Measurements from ENCODE around the gene PCDHA1.

The PCDHA1 gene

GRCh38 chr5:140966293-140967225 lies 180.6 kb downstream of the PCDHA1 start, which contains the start of gene PCDHAC2:
Gene PCDHAC2 (plus strand): TSS chr5:140966476. CDS start chr5:140966767, 291 bp downstream.
- no peak for DNase-seq
- Histone ChIP-seq H3K9me3 (ENCODE audit: insufficient read depth, low read length, severe bottlenecking) (no peaks in the 10 kb centered on the region), H3K27me3 (ENCODE audit: insufficient read depth, low read length, poor library complexity) (no peaks in the 10 kb centered on the region), H3K4me3 (ENCODE audit: low read depth in 1 of 2, low read length in 2 of 2) (no peak within 1 kb of the TSS), H3K4me1 (ENCODE audit: insufficient read depth, low read length) (no peaks in the 10 kb centered on the region), H3K79me2 (ENCODE audit: insufficient read depth, low read length) (no peaks in the 10 kb centered on the region), H3K4me2 (ENCODE audit: insufficient read depth, low read length) (no peak within 1 kb of the TSS), H2AFZ (ENCODE audit: low read depth, low read length) (no peak within 1 kb of the TSS), H3K27ac (ENCODE audit: low read length) (no peak within 1 kb of the TSS), H4K20me1 (ENCODE audit: insufficient read depth, low read length) (no peaks in the 10 kb centered on the region), H3K36me3 (ENCODE audit: insufficient read depth, low read length) (no peaks in the 10 kb centered on the region), H3K9ac (ENCODE audit: low read depth, low read length) (no peak within 1 kb of the TSS)
- ATAC-seq (ENCODE audit: insufficient read depth, low read depth) = no peak
- TF ChIP-seq, protein P1, sequence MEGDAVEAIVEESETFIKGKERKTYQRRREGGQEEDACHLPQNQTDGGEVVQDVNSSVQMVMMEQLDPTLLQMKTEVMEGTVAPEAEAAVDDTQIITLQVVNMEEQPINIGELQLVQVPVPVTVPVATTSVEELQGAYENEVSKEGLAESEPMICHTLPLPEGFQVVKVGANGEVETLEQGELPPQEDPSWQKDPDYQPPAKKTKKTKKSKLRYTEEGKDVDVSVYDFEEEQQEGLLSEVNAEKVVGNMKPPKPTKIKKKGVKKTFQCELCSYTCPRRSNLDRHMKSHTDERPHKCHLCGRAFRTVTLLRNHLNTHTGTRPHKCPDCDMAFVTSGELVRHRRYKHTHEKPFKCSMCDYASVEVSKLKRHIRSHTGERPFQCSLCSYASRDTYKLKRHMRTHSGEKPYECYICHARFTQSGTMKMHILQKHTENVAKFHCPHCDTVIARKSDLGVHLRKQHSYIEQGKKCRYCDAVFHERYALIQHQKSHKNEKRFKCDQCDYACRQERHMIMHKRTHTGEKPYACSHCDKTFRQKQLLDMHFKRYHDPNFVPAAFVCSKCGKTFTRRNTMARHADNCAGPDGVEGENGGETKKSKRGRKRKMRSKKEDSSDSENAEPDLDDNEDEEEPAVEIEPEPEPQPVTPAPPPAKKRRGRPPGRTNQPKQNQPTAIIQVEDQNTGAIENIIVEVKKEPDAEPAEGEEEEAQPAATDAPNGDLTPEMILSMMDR (IDR thresholded peaks at IDR 0.05; ENCODE audit: borderline replicate concordance, extremely low read depth, low read length, poor library complexity, severe bottlenecking) = no peak
- TF ChIP-seq EZH2 (IDR thresholded peaks at IDR 0.05; ENCODE audit: borderline replicate concordance, low read depth, low read length, severe bottlenecking) = no peak

DNA sequence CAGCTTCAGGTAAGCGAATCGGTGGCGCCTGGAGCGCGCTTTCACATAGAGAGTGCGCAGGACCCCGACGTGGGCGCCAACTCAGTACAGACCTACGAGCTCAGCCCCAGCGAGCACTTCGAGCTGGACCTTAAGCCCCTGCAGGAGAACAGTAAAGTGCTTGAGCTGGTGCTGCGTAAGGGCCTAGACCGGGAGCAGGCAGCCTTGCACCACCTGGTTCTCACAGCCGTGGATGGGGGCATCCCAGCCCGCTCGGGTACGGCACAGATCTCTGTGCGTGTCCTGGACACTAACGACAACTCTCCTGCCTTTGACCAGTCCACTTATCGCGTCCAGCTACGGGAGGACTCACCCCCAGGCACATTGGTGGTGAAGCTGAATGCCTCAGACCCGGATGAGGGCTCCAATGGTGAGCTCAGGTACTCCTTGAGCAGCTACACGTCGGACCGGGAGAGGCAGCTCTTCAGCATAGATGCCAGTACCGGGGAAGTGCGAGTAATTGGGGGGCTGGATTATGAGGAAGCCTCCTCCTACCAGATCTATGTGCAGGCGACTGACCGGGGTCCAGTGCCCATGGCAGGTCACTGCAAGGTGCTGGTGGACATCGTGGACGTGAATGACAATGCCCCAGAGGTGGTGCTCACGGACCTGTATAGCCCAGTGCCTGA lies 181.4 kb downstream of the PCDHA1 start:
- H3K27ac ChIP-seq (ENCODE audit: low read length) = no peak overlapping the region
- H3K27me3 ChIP-seq (ENCODE audit: insufficient read depth, low read length, poor library complexity) = no peaks in the 10 kb centered on the region
- H3K4me3 ChIP-seq (ENCODE audit: low read depth in 1 of 2, low read length in 2 of 2) = no peak overlapping the region

GRCh38 chr5:140969880-140970279 lies 183.9 kb downstream of the PCDHA1 start:
- no peak overlapping the region for H3K9ac ChIP-seq (ENCODE audit: low read depth, low read length)
- H3K27me3 ChIP-seq (ENCODE audit: insufficient read depth, low read length, poor library complexity) = no peaks in the 10 kb centered on the region
- no peaks in the 10 kb centered on the region for H3K9me3 ChIP-seq (ENCODE audit: insufficient read depth, low read length, severe bottlenecking)
- TF ChIP-seq EZH2 (IDR thresholded peaks at IDR 0.05; ENCODE audit: borderline replicate concordance, low read depth, low read length, severe bottlenecking) = no peak
- TF ChIP-seq, protein P1 (IDR thresholded peaks at IDR 0.05; ENCODE audit: borderline replicate concordance, extremely low read depth, low read length, poor library complexity, severe bottlenecking) = no peak
- ATAC-seq (ENCODE audit: insufficient read depth, low read depth) = no peak
- DNase-seq = no peak
- H4K20me1 ChIP-seq (ENCODE audit: insufficient read depth, low read length) = no peaks in the 10 kb centered on the region
- H3K4me2 ChIP-seq (ENCODE audit: insufficient read depth, low read length) = no peak overlapping the region
- H3K27ac ChIP-seq (ENCODE audit: low read length) = no peak overlapping the region
- no peaks in the 10 kb centered on the region for H3K79me2 ChIP-seq (ENCODE audit: insufficient read depth, low read length)
- H3K4me3 ChIP-seq (ENCODE audit: low read depth in 1 of 2, low read length in 2 of 2) = no peak overlapping the region
- no peaks in the 10 kb centered on the region for H3K36me3 ChIP-seq (ENCODE audit: insufficient read depth, low read length)
- no peak overlapping the region for H2AFZ ChIP-seq (ENCODE audit: low read depth, low read length)
- H3K4me1 ChIP-seq (ENCODE audit: insufficient read depth, low read length) = no peaks in the 10 kb centered on the region

More for the DNA sequence above, 181.4 kb downstream of the PCDHA1 start:
- no peaks in the 10 kb centered on the region for H3K4me1 ChIP-seq (ENCODE audit: insufficient read depth, low read length)
- no peak for TF ChIP-seq EZH2 (IDR thresholded peaks at IDR 0.05; ENCODE audit: borderline replicate concordance, low read depth, low read length, severe bottlenecking)
- TF ChIP-seq, protein P1 (IDR thresholded peaks at IDR 0.05; ENCODE audit: borderline replicate concordance, extremely low read depth, low read length, poor library complexity, severe bottlenecking) = no peak
- H3K79me2 ChIP-seq (ENCODE audit: insufficient read depth, low read length) = no peaks in the 10 kb centered on the region
- no peaks in the 10 kb centered on the region for H3K9me3 ChIP-seq (ENCODE audit: insufficient read depth, low read length, severe bottlenecking)
- H3K36me3 ChIP-seq (ENCODE audit: insufficient read depth, low read length) = no peaks in the 10 kb centered on the region
- no peak for DNase-seq
- ATAC-seq (ENCODE audit: insufficient read depth, low read depth) = no peak
- no peak overlapping the region for H2AFZ ChIP-seq (ENCODE audit: low read depth, low read length)
- no peak overlapping the region for H3K9ac ChIP-seq (ENCODE audit: low read depth, low read length)
- no peak overlapping the region for H3K4me2 ChIP-seq (ENCODE audit: insufficient read depth, low read length)
- no peaks in the 10 kb centered on the region for H4K20me1 ChIP-seq (ENCODE audit: insufficient read depth, low read length)

Data from DND-41 (cell line).